ENCODE data around the gene TLR9. TPM values are rescaled to one million over a fixed set of nuclear protein-coding genes. Genes with fewer than 3 reads are reported as not detected.
A peak's percentile ranks its signal among the peaks of the same experiment; 100 is the strongest.

TLR9 gene
- total and polyA plus RNA-seq, 8 donors = 0.21 to 1.5 (median 0.41) TPM; not detected in 1

GRCh38 chr3:52237006-52237656, 11.7 kb upstream of the TLR9 start:
- intact Hi-C loops (cut with DNase I) = loop anchor here in 1 of 2 donors (10.0 kb wide), 1 partner anchor 208 kb away; the partner anchor contains the start of gene SEMA3G
- no peak for TF ChIP-seq CTCF (IDR thresholded peaks at IDR 0.05)
- DNase-seq (peak in 1 of 4 donors; percentile 33), ATAC-seq (no peak)
- Histone ChIP-seq H3K36me3 (peaks cover 0 to 32% of the 10 kb centered on the region in 2 donors), H3K9me3 (no peaks in the 10 kb centered on the region), H3K4me3 (peak overlapping the region; percentile 10 to 92), H3K27me3 (no peaks in the 10 kb centered on the region), H3K4me1 (peaks cover 28 to 73% of the 10 kb centered on the region in 2 donors), H3K27ac (peak overlapping the region; percentile 87 to 90)

- peak overlapping the region in 1 of 2 donors; percentile 92 for H3K4me3 ChIP-seq
- no peaks in the 10 kb centered on the region for H3K27me3 ChIP-seq
- peaks cover 28 to 80% of the 10 kb centered on the region in 2 donors for H3K4me1 ChIP-seq
- ATAC-seq = no peak
- peaks cover 0 to 39% of the 10 kb centered on the region in 2 donors for H3K36me3 ChIP-seq
- no peaks in the 10 kb centered on the region for H3K9me3 ChIP-seq
- intact Hi-C loops (cut with DNase I) = loop anchor here in 1 of 2 donors (10.0 kb wide), 1 partner anchor 208 kb away; the partner anchor contains the start of gene SEMA3G
- peak overlapping the region in 1 of 2 donors; percentile 87 for H3K27ac ChIP-seq
- DNase-seq = peak in 1 of 4 donors; percentile 32
- no peak for TF ChIP-seq CTCF (IDR thresholded peaks at IDR 0.05)
Measured at GRCh38 chr3:52236424-52236886, 11.0 kb upstream of the TLR9 start.

GRCh38 chr3:52234516-52235447, 9.3 kb upstream of the TLR9 start:
- no peak for TF ChIP-seq CTCF (IDR thresholded peaks at IDR 0.05)
- intact Hi-C loops (cut with DNase I) = loop anchor here in 1 of 2 donors (5.0 to 10.0 kb wide), 2 partner anchors 108 to 210 kb away; partner anchors contain the start of gene SEMA3G
- no peaks in the 10 kb centered on the region for H3K27me3 ChIP-seq
- H3K4me1 ChIP-seq = peaks cover 20 to 68% of the 10 kb centered on the region in 2 donors
- no peak overlapping the region for H3K4me3 ChIP-seq
- peaks cover 0 to 56% of the 10 kb centered on the region in 2 donors for H3K36me3 ChIP-seq
- DNase-seq (no peak), ATAC-seq (no peak)
- H3K9me3 ChIP-seq = no peaks in the 10 kb centered on the region
- no peak overlapping the region for H3K27ac ChIP-seq

- Histone ChIP-seq H3K9me3 (no peaks in the 10 kb centered on the region), H3K4me3 (no peak overlapping the region), H3K27ac (no peak overlapping the region), H3K4me1 (peaks cover 18 to 64% of the 10 kb centered on the region in 2 donors), H3K36me3 (peaks cover 0 to 64% of the 10 kb centered on the region in 2 donors), H3K27me3 (no peaks in the 10 kb centered on the region)
- ATAC-seq = no peak
- intact Hi-C loops (cut with DNase I) = loop anchor here in 1 of 2 donors (5.0 to 10.0 kb wide), 2 partner anchors 108 to 211 kb away; partner anchors contain the start of gene SEMA3G
- DNase-seq = no peak
- no peak for TF ChIP-seq CTCF (IDR thresholded peaks at IDR 0.05)
Measured at GRCh38 chr3:52233968-52234367, 8.5 kb upstream of the TLR9 start.
